K562 (cell line): ENCODE results near the gene GRAMD2A. TPM values are rescaled to one million over a fixed set of nuclear protein-coding genes. Genes with fewer than 3 reads are reported as not detected.
A peak's percentile ranks its signal among the peaks of the same experiment; 100 is the strongest.

Experiments
- BCL6 ChIP-seq: fragments of 250-450 bp; sonication (Bioruptor Pico); IDR thresholded peaks from 2 replicates; pipeline ENCODE4 v1.4.0; 2020
- CBX3 ChIP-seq, 2 experiments: IDR thresholded peaks; 1 replicate in 1 of 2; 2 replicates in 1 of 2; pipeline ENCODE4 v1.6.1; 2012; ENCODE audit warnings: inconsistent platforms in 2 of 2, low read length in 2 of 2, borderline replicate concordance in 1 of 2, control low read depth in 1 of 2
- CHD2 ChIP-seq: IDR thresholded peaks from 2 replicates; pipeline ENCODE4 v1.6.1; 2011; ENCODE audit warnings: low read depth, low read length
- E2F3 ChIP-seq: fragments of 250-450 bp; sonication (Bioruptor Pico); IDR thresholded peaks from 2 replicates; pipeline ENCODE4 v1.4.0; 2020; ENCODE audit warnings: mild to moderate bottlenecking
- EP300 ChIP-seq: IDR thresholded peaks from 2 replicates; pipeline ENCODE4 v1.6.1; 2012; ENCODE audit warnings: low read length, improper control_type of control experiment
- FOXP1 ChIP-seq: sonication (generic); formaldehyde crosslinking; IDR thresholded peaks from 2 replicates; pipeline ENCODE4 v1.8.0; 2022; ENCODE audit warnings: mild to moderate bottlenecking, missing genetic modification reagents
- MEIS2 ChIP-seq: fragments of 450-650 bp; IDR thresholded peaks from 2 replicates; pipeline ENCODE4 v1.6.1; 2014; ENCODE audit warnings: mild to moderate bottlenecking; ENCODE audit not compliant: partially characterized antibody
- NELFE ChIP-seq: IDR thresholded peaks from 2 replicates; pipeline ENCODE4 v1.6.1; 2011; ENCODE audit warnings: mild to moderate bottlenecking; ENCODE audit not compliant: insufficient read depth, insufficient read length
- REST ChIP-seq, 2 experiments: fragments of 450-650 bp; formaldehyde crosslinking in 1 of 2; IDR thresholded peaks; 2 replicates each; pipeline versions ENCODE4 v1.4.0 to v1.6.1; 2014 to 2020; ENCODE audit warnings: mild to moderate bottlenecking in 2 of 2, borderline replicate concordance in 1 of 2, low read depth in 1 of 2
- SAFB ChIP-seq: fragments of 200-400 bp; formaldehyde crosslinking; IDR thresholded peaks from 2 replicates; pipeline ENCODE4 v1.6.1; 2017; ENCODE audit warnings: low read depth, low read length, borderline replicate concordance
- SMARCA5 ChIP-seq: fragments of 450-650 bp; IDR thresholded peaks from 2 replicates; pipeline ENCODE4 v1.6.1; 2016
- TBP ChIP-seq: optimal IDR thresholded peaks from 2 replicates; pipeline ENCODE3; 2011; ENCODE audit warnings: low read depth, low read length, improper control_type of control experiment
- ZBTB34 ChIP-seq: fragments of 250-450 bp; sonication (Bioruptor Pico); IDR thresholded peaks from 2 replicates; pipeline ENCODE4 v1.8.0; 2021; ENCODE audit warnings: mild to moderate bottlenecking, moderate library complexity
- ZNF212 ChIP-seq: fragments of 450-650 bp; formaldehyde crosslinking; IDR thresholded peaks from 2 replicates; pipeline ENCODE4 v1.4.0; 2020; ENCODE audit warnings: mild to moderate bottlenecking
- ZNF232 ChIP-seq: sonication (generic); formaldehyde crosslinking; IDR thresholded peaks from 2 replicates; pipeline ENCODE4 v1.8.0; 2022; ENCODE audit warnings: mild to moderate bottlenecking, missing genetic modification reagents
- ZNF253 ChIP-seq: fragments of 250-450 bp; sonication (Bioruptor Pico); conservative IDR thresholded peaks from 2 replicates; pipeline ENCODE4 v1.6.1; 2021; ENCODE audit warnings: mild to moderate bottlenecking
- polyA plus RNA-seq, 8 experiments: library from polyadenylated mRNA; depleted of rRNA in 4 of 8; stranded (reverse) in 5 of 8; unstranded in 3 of 8; fragments of >200 nt; fragmentation: Nextera tagmentation in 2 of 8; fragmentation: Illumina TruSeq in 1 of 8; extraction: Ambion mirVana in 2 of 8; extraction: Trizol in 1 of 8; gene quantifications; 2 replicates each; pipeline versions ENCODE4 v1.2.1 to v1.2.3, GENCODE V29; 2011 to 2014; ENCODE audit warnings: inconsistent platforms in 1 of 8, missing spikeins in 1 of 8
- total RNA-seq, 7 experiments: library from RNA; depleted of rRNA in 6 of 7; stranded (reverse); fragments of >200 nt in 6 of 7; fragmentation: Illumina TruSeq in 2 of 7; extraction: Trizol in 2 of 7; gene quantifications; 2 replicates each; pipeline versions ENCODE4 v1.2.1 to v1.2.3, GENCODE V29; 2011 to 2021; ENCODE audit warnings: low replicate concordance in 1 of 7
- TF ChIP-seq, protein P1 (sequence below): sonication (generic); formaldehyde crosslinking; IDR thresholded peaks from 2 replicates; pipeline ENCODE4 v1.8.0; 2022; ENCODE audit warnings: mild to moderate bottlenecking, missing genetic modification reagents
- TF ChIP-seq, protein P2 (sequence below): fragments of 450-650 bp; conservative IDR thresholded peaks from 2 replicates; pipeline ENCODE4 v1.6.1; 2016; ENCODE audit warnings: missing genetic modification characterization, low read depth, mild to moderate bottlenecking, control low read depth, missing compliant biosample characterization

GRAMD2A gene
- total and polyA plus RNA-seq, 9 of the 15 experiments (the other 6 are each of a cell fraction or from before 2014, with no cell fraction given), result 0.08 to 0.22 TPM; not detected in 7

GRCh38 chr15:72117486-72118016 is 80.0 kb downstream of the GRAMD2A start (continued):
- TF ChIP-seq, protein P1, sequence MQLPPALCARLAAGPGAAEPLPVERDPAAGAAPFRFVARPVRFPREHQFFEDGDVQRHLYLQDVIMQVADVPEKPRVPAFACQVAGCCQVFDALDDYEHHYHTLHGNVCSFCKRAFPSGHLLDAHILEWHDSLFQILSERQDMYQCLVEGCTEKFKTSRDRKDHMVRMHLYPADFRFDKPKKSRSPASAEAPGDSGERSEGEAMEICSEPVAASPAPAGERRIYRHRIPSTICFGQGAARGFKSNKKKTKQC (CRISPR knock-in tag), result no peak
- no peak for TF ChIP-seq BCL6 (CRISPR knock-in tag)
- no peak for TF ChIP-seq CHD2
- TF ChIP-seq NELFE, result no peak
- TF ChIP-seq ZNF232 (CRISPR knock-in tag), result no peak
- TF ChIP-seq CBX3 (IDR thresholded peaks at IDR 0.05; ENCODE audit: borderline replicate concordance in 1 of 2, low read length in 2 of 2), result 0 out of 3 replicates have a peak, but pooled peaks of 1 of the 2 experiments have one; percentile 9
- TF ChIP-seq MEIS2, result no peak
- TF ChIP-seq FOXP1 (CRISPR knock-in tag), result peak; percentile 75; the same call in 1 of the 2 replicates
- TF ChIP-seq ZNF253 (CRISPR knock-in tag), result no peak
- TF ChIP-seq E2F3 (CRISPR knock-in tag), result no peak
- no peak for TF ChIP-seq REST (IDR thresholded peaks at IDR 0.05; ENCODE audit: borderline replicate concordance)
- no peak for TF ChIP-seq REST (CRISPR knock-in tag; IDR thresholded peaks at IDR 0.05; ENCODE audit: low read depth)
- TF ChIP-seq, protein P2, sequence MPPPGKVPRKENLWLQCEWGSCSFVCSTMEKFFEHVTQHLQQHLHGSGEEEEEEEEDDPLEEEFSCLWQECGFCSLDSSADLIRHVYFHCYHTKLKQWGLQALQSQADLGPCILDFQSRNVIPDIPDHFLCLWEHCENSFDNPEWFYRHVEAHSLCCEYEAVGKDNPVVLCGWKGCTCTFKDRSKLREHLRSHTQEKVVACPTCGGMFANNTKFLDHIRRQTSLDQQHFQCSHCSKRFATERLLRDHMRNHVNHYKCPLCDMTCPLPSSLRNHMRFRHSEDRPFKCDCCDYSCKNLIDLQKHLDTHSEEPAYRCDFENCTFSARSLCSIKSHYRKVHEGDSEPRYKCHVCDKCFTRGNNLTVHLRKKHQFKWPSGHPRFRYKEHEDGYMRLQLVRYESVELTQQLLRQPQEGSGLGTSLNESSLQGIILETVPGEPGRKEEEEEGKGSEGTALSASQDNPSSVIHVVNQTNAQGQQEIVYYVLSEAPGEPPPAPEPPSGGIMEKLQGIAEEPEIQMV (tag), result no peak
- no peak for TF ChIP-seq SAFB
- TF ChIP-seq ZNF212 (CRISPR knock-in tag), result no peak
- no peak for TF ChIP-seq EP300
- no peak for TF ChIP-seq TBP
- TF ChIP-seq SMARCA5, result no peak
- no peak for TF ChIP-seq ZBTB34 (CRISPR knock-in tag)
